HepG2 (cell line): Measurements from ENCODE around the gene NCOA1. TPM values are rescaled to one million over a fixed set of nuclear protein-coding genes. Genes with fewer than 3 reads are reported as not detected.

Experiments used
- ATAC-seq: fragments of 200-7000 bp; cut with Tn5 transposase; 3 replicates; pipeline ENCODE4 v1.9.1; 2020; ENCODE audit warnings: mild to moderate bottlenecking, moderate library complexity
- BruUV-seq: library from RNA; stranded (reverse); fragments of 400-500 nt; replicated peaks from 2 replicates; lab custom pipeline; 2021; lab: Mats Ljungman, UMichigan
- CTCF ChIA-PET: fragments of 300-600 bp; formaldehyde crosslinking; extraction: SDS; loops from one replicate; lab custom pipeline; 2021; ENCODE audit warnings: low total read pairs, inconsistent platforms, low intra/inter-chr PET ratio; lab: Yijun Ruan, JAX
- POLR2A ChIA-PET: fragments of 350-600 bp; sonication (Branson Sonifier 250); formaldehyde crosslinking; loops from one replicate; lab custom pipeline; 2020; ENCODE audit warnings: antibody characterized with exemption, inconsistent platforms; lab: Yijun Ruan, JAX
- DNase-seq: peaks from one replicate; pipeline ENCODE4 v3.0.0-alpha.2; 2015; ENCODE audit warnings: low spot score
- FAIRE-seq: peaks from 3 replicates; lab custom pipeline; 2011; peaks lifted over from hg19 to GRCh38; lab: Jason Lieb, UNC
- H2AFZ ChIP-seq: one replicate; pipeline ENCODE4 v1.6.1; 2011; ENCODE audit warnings: low read length, inconsistent platforms
- H3K27ac ChIP-seq: fragments of 300-600 bp; 3 replicates; pipeline ENCODE4 v1.8.0; 2011; ENCODE audit warnings: mixed run types, mild to moderate bottlenecking, mixed read lengths, low read length, inconsistent platforms; ENCODE audit not compliant: insufficient read depth; ENCODE audit errors: extremely low read length
- H3K27me3 ChIP-seq, 2 experiments: fragments of 200-600 bp in 1 of 2; 2 replicates in 1 of 2; 3 replicates in 1 of 2; pipeline versions ENCODE4 v1.6.0 to v1.8.0; 2011; ENCODE audit warnings: low read length in 2 of 2, mild to moderate bottlenecking in 2 of 2, moderate library complexity in 2 of 2, inconsistent platforms in 1 of 2; ENCODE audit not compliant: insufficient read depth in 2 of 2, control insufficient read depth in 1 of 2
- H3K36me3 ChIP-seq, 2 experiments: fragments of 200-600 bp in 1 of 2; replicated peaks in 1 of 2; 2 replicates in 1 of 2; 3 replicates in 1 of 2; pipeline versions ENCODE4 v1.5.1 to v1.8.0; 2011; ENCODE audit warnings: low read length in 2 of 2, inconsistent platforms in 1 of 2; ENCODE audit not compliant: insufficient read depth in 2 of 2, control insufficient read depth in 1 of 2
- H3K4me1 ChIP-seq: 2 replicates; pipeline ENCODE4 v1.5.1; 2012; ENCODE audit warnings: low read length, inconsistent platforms; ENCODE audit not compliant: insufficient read depth
- H3K4me2 ChIP-seq: 2 replicates; pipeline ENCODE4 v1.6.0; 2011; ENCODE audit warnings: low read depth, low read length, inconsistent platforms
- H3K4me3 ChIP-seq, 3 experiments: fragments of 200-600 bp in 1 of 3; sonication (generic), shearing (Covaris generic) in 1 of 3; replicated peaks in 1 of 3; 2 replicates each; pipeline ENCODE4 v1.5.1; 2011 to 2016; ENCODE audit warnings: low read length in 3 of 3, inconsistent platforms in 2 of 3, low read depth in 2 of 3, mild to moderate bottlenecking in 2 of 3, control low read depth in 1 of 3, mixed read lengths in 1 of 3; ENCODE audit not compliant: insufficient read depth in 1 of 3
- H3K79me2 ChIP-seq: one replicate; pipeline ENCODE4 v1.6.1; 2011; ENCODE audit warnings: low read length, inconsistent platforms; ENCODE audit not compliant: insufficient read depth
- H3K9ac ChIP-seq: 2 replicates; pipeline ENCODE4 v1.6.0; 2011; ENCODE audit warnings: mild to moderate bottlenecking, low read depth, low read length, inconsistent platforms; ENCODE audit not compliant: insufficient read depth
- H3K9me3 ChIP-seq: 2 replicates; pipeline ENCODE4 v1.5.1; 2012; ENCODE audit warnings: mild to moderate bottlenecking, low read length
- H4K20me1 ChIP-seq: 2 replicates; pipeline ENCODE4 v1.6.0; 2011; ENCODE audit warnings: inconsistent platforms, mild to moderate bottlenecking, low read length, moderate library complexity; ENCODE audit not compliant: insufficient read depth
- CBX5 ChIP-seq: sonication (generic); formaldehyde crosslinking; IDR thresholded peaks from 2 replicates; pipeline ENCODE4 v1.4.0; 2020; ENCODE audit warnings: missing genetic modification reagents, borderline replicate concordance
- CCAR2 ChIP-seq: fragments of 200-400 bp; formaldehyde crosslinking; optimal IDR thresholded peaks from 2 replicates; pipeline ENCODE3; 2018; ENCODE audit warnings: low read depth, mild to moderate bottlenecking, low read length, moderate library complexity
- CREB1 ChIP-seq, 2 experiments: fragments of 450-650 bp in 1 of 2; IDR thresholded peaks; 2 replicates each; pipeline ENCODE4 v1.6.1; 2016 to 2017; ENCODE audit warnings: control low read depth in 1 of 2, mild to moderate bottlenecking in 1 of 2, missing compliant biosample characterization in 1 of 2, missing genetic modification characterization in 1 of 2
- MAFK ChIP-seq, 2 experiments: IDR thresholded peaks in 1 of 2; conservative IDR thresholded peaks in 1 of 2; 2 replicates each; pipeline ENCODE4 v1.6.1; 2011; ENCODE audit warnings: improper control_type of control experiment in 2 of 2, low read length in 2 of 2
- NFAT5 ChIP-seq: sonication (generic); formaldehyde crosslinking; IDR thresholded peaks from 2 replicates; pipeline ENCODE4 v1.4.0; 2020; ENCODE audit warnings: missing genetic modification reagents
- NR2F2 ChIP-seq: IDR thresholded peaks from 2 replicates; pipeline ENCODE4 v1.6.1; 2012; ENCODE audit warnings: low read depth, inconsistent platforms, borderline replicate concordance
- TOPORS ChIP-seq: sonication (generic); formaldehyde crosslinking; IDR thresholded peaks from 2 replicates; pipeline ENCODE4 v1.8.0; 2023; ENCODE audit warnings: mild to moderate bottlenecking, missing genetic modification reagents
- TSC22D2 ChIP-seq: sonication (generic); formaldehyde crosslinking; IDR thresholded peaks from 2 replicates; pipeline ENCODE4 v1.5.1; 2020; ENCODE audit warnings: missing genetic modification reagents, mild to moderate bottlenecking, borderline replicate concordance
- ZC3H13 ChIP-seq: sonication (generic); formaldehyde crosslinking; IDR thresholded peaks from 2 replicates; pipeline ENCODE4 v1.8.1; 2023; ENCODE audit warnings: mild to moderate bottlenecking, missing genetic modification reagents, moderate library complexity
- ZEB1 ChIP-seq: IDR thresholded peaks from 2 replicates; pipeline ENCODE4 v1.6.1; 2012; ENCODE audit warnings: mild to moderate bottlenecking, low read depth, inconsistent platforms; ENCODE audit not compliant: insufficient replicate concordance
- ZKSCAN1 ChIP-seq: fragments of 150-350 bp; IDR thresholded peaks from 2 replicates; pipeline ENCODE4 v1.6.1; 2014; ENCODE audit warnings: low read length
- ZNF12 ChIP-seq: sonication (generic); formaldehyde crosslinking; IDR thresholded peaks from 2 replicates; pipeline ENCODE4 v1.5.0; 2020; ENCODE audit warnings: missing genetic modification reagents
- ZNF274 ChIP-seq: sonication (generic); formaldehyde crosslinking; IDR thresholded peaks from 2 replicates; pipeline ENCODE4 v1.5.1; 2020; ENCODE audit warnings: mild to moderate bottlenecking, missing genetic modification reagents
- ZNF350 ChIP-seq: sonication (generic); formaldehyde crosslinking; IDR thresholded peaks from 2 replicates; pipeline ENCODE4 v1.4.0; 2020; ENCODE audit warnings: mild to moderate bottlenecking, low read depth, missing genetic modification reagents, borderline replicate concordance
- ZNF790 ChIP-seq: sonication (generic); formaldehyde crosslinking; IDR thresholded peaks from 2 replicates; pipeline ENCODE4 v1.8.0; 2022; ENCODE audit warnings: missing genetic modification reagents, mild to moderate bottlenecking, borderline replicate concordance
- WGBS: methylation state at CpG from one replicate; pipeline ENCODE4 v1.1.6; 2017; ENCODE audit warnings: low lambda C conversion rate; 5-methylcytosine and 5-hydroxymethylcytosine counted together
- in situ Hi-C: cut with HindIII; loops from 2 replicates; pipeline ENCODE4 v1.10.0; 2017; ENCODE audit warnings: low pct_unique_long_range_greater_than_20kb; ENCODE audit not compliant: extremely low pct_ligation_motif_present
- intact Hi-C: fragments of 100-400 bp; cut with micrococcal nuclease; formaldehyde crosslinking; loops from one replicate; pipeline ENCODE4 v1.10.0; 2022; ENCODE audit not compliant: unreplicated experiment
- polyA plus RNA-seq, 8 experiments: library from polyadenylated mRNA; depleted of rRNA in 3 of 8; stranded (reverse) in 7 of 8; unstranded in 1 of 8; fragments of >200 nt; fragmentation: Illumina TruSeq in 4 of 8; extraction: Trizol in 4 of 8; gene quantifications; 2 replicates each; pipeline versions ENCODE4 v1.2.1 to v1.2.3, GENCODE V29; 2011 to 2016; ENCODE audit warnings: low read depth in 4 of 8, missing spikeins in 1 of 8, mixed read lengths in 1 of 8; ENCODE audit not compliant: insufficient read depth in 1 of 8
- total RNA-seq, 5 experiments: library from RNA; depleted of rRNA; stranded (reverse); fragments of >200 nt; fragmentation: Illumina TruSeq; extraction: Trizol; gene quantifications; 2 replicates each; pipeline ENCODE4 v1.2.3, GENCODE V29; 2016; ENCODE audit warnings: low read depth in 1 of 5

NCOA1 gene
- total and polyA plus RNA-seq, 2 of the 13 experiments (the other 11 are each of a cell fraction or from before 2014, with no cell fraction given), result 10.0 to 10.4 TPM

- H3K4me3 ChIP-seq, result no peak overlapping the region
- FAIRE-seq, result no peak
- peaks cover 3 to 15% of the 10 kb centered on the region in 2 experiments; a peak in 1 of 5 replicates for H3K36me3 ChIP-seq
- no peaks in the 10 kb centered on the region for H3K27me3 ChIP-seq
- intact Hi-C loops, result no loop called here
- WGBS, result 90% methylated on average over 5 of the region's 5 CpGs
- no peaks in the 10 kb centered on the region for H3K79me2 ChIP-seq
- CTCF ChIA-PET, result no interaction called here
- H3K9ac ChIP-seq, result no peak overlapping the region
- H4K20me1 ChIP-seq, result no peaks in the 10 kb centered on the region
- ATAC-seq, result no peak
- DNase-seq, result no peak
- H3K4me2 ChIP-seq, result no peak overlapping the region
- H3K27ac ChIP-seq, result no peak overlapping the region
- no peaks in the 10 kb centered on the region for H3K9me3 ChIP-seq
- H2AFZ ChIP-seq, result no peak overlapping the region
- no peak for TF ChIP-seq MAFK (conservative IDR thresholded peaks at IDR 0.05 in 1 of 2, IDR thresholded peaks at IDR 0.05 in 1 of 2; ENCODE audit: low read length in 2 of 2)
- no peak for TF ChIP-seq ZNF350 (CRISPR knock-in tag)
- no peak for TF ChIP-seq ZNF12 (CRISPR knock-in tag)
- TF ChIP-seq TOPORS, result no peak
- no peaks in the 10 kb centered on the region for H3K4me1 ChIP-seq
- POLR2A ChIA-PET, result no interaction called here
- in situ Hi-C loops, result no loop called here
- BruUV-seq, result no TSS peak
Measured at GRCh38 chr2:24761866-24762265, 270.8 kb downstream of the NCOA1 start.

GRCh38 chr2:24762518-24762917, 271.5 kb downstream of the NCOA1 start:
- ChIA-PET POLR2A (no interaction called here), CTCF (no interaction called here)
- H3K4me1 ChIP-seq, result no peaks in the 10 kb centered on the region
- no peaks in the 10 kb centered on the region for H3K79me2 ChIP-seq
- H3K4me2 ChIP-seq, result no peak overlapping the region
- no peaks in the 10 kb centered on the region for H4K20me1 ChIP-seq
- DNase-seq (no peak), FAIRE-seq (no peak), ATAC-seq (no peak)
- BruUV-seq, result no TSS peak
- in situ Hi-C loops, result no loop called here
- no peaks in the 10 kb centered on the region for H3K9me3 ChIP-seq
- H3K27ac ChIP-seq, result no peak overlapping the region
- H3K4me3 ChIP-seq, result no peak overlapping the region
- 94% methylated on average over 2 of the region's 2 CpGs for WGBS
- H2AFZ ChIP-seq, result no peak overlapping the region
- no peaks in the 10 kb centered on the region for H3K27me3 ChIP-seq
- intact Hi-C loops, result no loop called here
- no peak overlapping the region for H3K9ac ChIP-seq
- H3K36me3 ChIP-seq, result peaks cover 3 to 15% of the 10 kb centered on the region in 2 experiments; a peak in 1 of 5 replicates
- TF ChIP-seq ZNF274 (CRISPR knock-in tag) (no peak), TSC22D2 (CRISPR knock-in tag) (no peak), ZC3H13 (CRISPR knock-in tag) (no peak), ZNF790 (no peak), NR2F2 (no peak), ZEB1 (no peak), ZKSCAN1 (no peak), NFAT5 (CRISPR knock-in tag) (no peak), CREB1 (IDR thresholded peaks at IDR 0.05) (no peak), CREB1 (CRISPR knock-in tag; IDR thresholded peaks at IDR 0.05) (no peak), CCAR2 (no peak), CBX5 (CRISPR knock-in tag) (no peak)
